GM12892 (cell line): ENCODE results near the gene HYAL2.

Experiments
- POLR2A ChIP-seq: IDR thresholded peaks from 2 replicates; pipeline ENCODE4 v1.6.1; 2011; ENCODE audit warnings: low read depth, low read length, control low read depth
- TAF1 ChIP-seq: IDR thresholded peaks from 2 replicates; pipeline ENCODE4 v1.6.1; 2011; ENCODE audit warnings: low read depth, mild to moderate bottlenecking, control low read depth, low read length, borderline replicate concordance

DNA sequence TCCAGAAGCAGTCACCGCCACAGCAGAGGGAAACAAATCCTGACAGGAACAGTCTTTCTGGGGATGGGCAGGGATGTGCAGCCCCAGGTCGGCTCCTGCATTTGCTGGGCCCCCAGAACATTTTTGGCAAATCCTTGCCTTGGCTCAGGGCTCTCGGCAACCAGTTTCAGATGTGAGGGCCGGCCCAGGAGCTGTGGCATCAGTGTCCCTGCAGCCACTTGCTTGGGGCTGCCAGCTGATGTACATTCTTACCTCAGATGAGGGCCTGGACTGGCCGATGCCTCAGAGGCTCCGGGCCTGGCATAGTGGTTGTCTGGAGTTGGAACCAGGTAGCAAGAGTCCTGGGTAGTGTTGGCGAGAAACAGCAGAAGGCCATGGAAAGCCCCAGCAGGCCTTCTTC, 32.3 kb upstream of the HYAL2 start:
- no peak for TF ChIP-seq TAF1
- 0 out of 2 replicates have a peak, but pooled peaks have one; percentile 4 for TF ChIP-seq POLR2A
